DOHH2 (cell line): ENCODE measurements around the gene DLD.

Experiments
- H3F3A ChIP-seq: fragments of 200-600 bp; sonication (generic), shearing (Covaris generic); 2 replicates; pipeline ENCODE4 v1.6.0; 2016; ENCODE audit warnings: antibody characterized with exemption, mild to moderate bottlenecking; ENCODE audit not compliant: control insufficient read depth, insufficient read depth
- H3K27ac ChIP-seq: fragments of 200-600 bp; sonication (generic); 2 replicates; pipeline ENCODE4 v1.5.1; 2014; ENCODE audit warnings: low read depth, mild to moderate bottlenecking, low read length, moderate library complexity
- H3K27me3 ChIP-seq: fragments of 200-600 bp; sonication (generic); 2 replicates; pipeline ENCODE4 v1.6.1; 2014; ENCODE audit warnings: mild to moderate bottlenecking, low read length, mixed read lengths; ENCODE audit not compliant: control insufficient read depth
- H3K36me3 ChIP-seq: fragments of 200-600 bp; sonication (generic); 2 replicates; pipeline ENCODE4 v1.6.1; 2014; ENCODE audit warnings: mild to moderate bottlenecking, low read length, moderate library complexity, mixed read lengths; ENCODE audit not compliant: control insufficient read depth
- H3K4me1 ChIP-seq: fragments of 200-600 bp; sonication (generic); 2 replicates; pipeline ENCODE4 v1.6.1; 2014; ENCODE audit warnings: mild to moderate bottlenecking, low read length, mixed read lengths; ENCODE audit not compliant: control insufficient read depth
- H3K4me2 ChIP-seq: fragments of 200-600 bp; sonication (generic); 2 replicates; pipeline ENCODE4 v1.6.0; 2014; ENCODE audit warnings: mild to moderate bottlenecking, low read length, moderate library complexity
- H3K4me3 ChIP-seq: fragments of 200-600 bp; sonication (generic); 2 replicates; pipeline ENCODE4 v1.5.1; 2014; ENCODE audit warnings: mild to moderate bottlenecking, low read length, mixed read lengths
- H3K79me2 ChIP-seq: fragments of 200-600 bp; sonication (generic); 2 replicates; pipeline ENCODE4 v1.6.1; 2014; ENCODE audit warnings: mild to moderate bottlenecking, low read length, mixed read lengths; ENCODE audit not compliant: control insufficient read depth
- H3K9me2 ChIP-seq: fragments of 200-600 bp; sonication (generic); replicated peaks from 2 replicates; pipeline ENCODE4 v1.6.1; 2014; ENCODE audit warnings: mild to moderate bottlenecking, low read length, mixed read lengths; ENCODE audit not compliant: control insufficient read depth
- H3K9me3 ChIP-seq: fragments of 200-600 bp; sonication (generic); 2 replicates; pipeline ENCODE4 v1.6.1; 2014; ENCODE audit warnings: antibody characterized with exemption, low read length, mixed read lengths; ENCODE audit not compliant: control insufficient read depth, insufficient read depth
- H4K20me1 ChIP-seq: fragments of 200-600 bp; sonication (generic); 2 replicates; pipeline ENCODE4 v1.6.0; 2014; ENCODE audit warnings: low read depth, mild to moderate bottlenecking, antibody characterized with exemption, low read length, moderate library complexity; ENCODE audit not compliant: control insufficient read depth, insufficient read depth
- EZH2phosphoT487 ChIP-seq: fragments of 200-600 bp; sonication (generic); IDR thresholded peaks from 2 replicates; pipeline ENCODE4 v1.6.1; 2017; ENCODE audit warnings: borderline replicate concordance, mild to moderate bottlenecking, antibody characterized with exemption, low read length, moderate library complexity, mixed read lengths
- TF ChIP-seq, protein P1 (sequence below): fragments of 200-600 bp; sonication (generic); IDR thresholded peaks from one replicate; pipeline ENCODE4 v1.5.1; 2014; ENCODE audit warnings: antibody characterized with exemption, mild to moderate bottlenecking, low read depth, low read length; ENCODE audit not compliant: poor library complexity, severe bottlenecking

Gene DLD

DNA sequence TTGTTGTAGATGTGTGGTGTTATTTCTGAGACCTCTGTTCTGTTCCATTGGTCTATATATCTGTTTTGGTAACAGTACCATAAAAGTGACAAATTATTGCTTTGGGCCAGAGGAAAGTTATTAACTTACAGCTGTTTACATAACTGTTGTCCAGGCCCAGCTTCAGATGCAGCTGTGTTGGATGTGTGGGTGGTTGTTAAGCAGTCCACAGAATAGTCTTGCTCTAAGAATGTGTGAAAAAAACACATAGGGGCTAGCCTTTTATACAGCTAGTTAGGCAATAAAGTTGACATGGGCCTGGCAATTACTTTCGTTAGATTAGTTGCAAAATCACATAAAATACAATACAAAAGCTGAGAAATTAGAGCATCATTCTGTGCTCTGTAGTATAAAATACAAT, 31.9 kb downstream of the DLD start:
- Histone ChIP-seq H3K79me2 (no peaks in the 10 kb centered on the region), H3K4me1 (peaks cover 13% of the 10 kb centered on the region), H3K4me2 (no peak overlapping the region), H3K9me2 (no peaks in the 10 kb centered on the region), H4K20me1 (no peaks in the 10 kb centered on the region), H3K9me3 (no peaks in the 10 kb centered on the region), H3K36me3 (peaks cover 81% of the 10 kb centered on the region), H3K27ac (no peak overlapping the region), H3F3A (no peaks in the 10 kb centered on the region), H3K27me3 (no peaks in the 10 kb centered on the region), H3K4me3 (no peak overlapping the region)
- no peak for TF ChIP-seq EZH2phosphoT487
- TF ChIP-seq, protein P1, sequence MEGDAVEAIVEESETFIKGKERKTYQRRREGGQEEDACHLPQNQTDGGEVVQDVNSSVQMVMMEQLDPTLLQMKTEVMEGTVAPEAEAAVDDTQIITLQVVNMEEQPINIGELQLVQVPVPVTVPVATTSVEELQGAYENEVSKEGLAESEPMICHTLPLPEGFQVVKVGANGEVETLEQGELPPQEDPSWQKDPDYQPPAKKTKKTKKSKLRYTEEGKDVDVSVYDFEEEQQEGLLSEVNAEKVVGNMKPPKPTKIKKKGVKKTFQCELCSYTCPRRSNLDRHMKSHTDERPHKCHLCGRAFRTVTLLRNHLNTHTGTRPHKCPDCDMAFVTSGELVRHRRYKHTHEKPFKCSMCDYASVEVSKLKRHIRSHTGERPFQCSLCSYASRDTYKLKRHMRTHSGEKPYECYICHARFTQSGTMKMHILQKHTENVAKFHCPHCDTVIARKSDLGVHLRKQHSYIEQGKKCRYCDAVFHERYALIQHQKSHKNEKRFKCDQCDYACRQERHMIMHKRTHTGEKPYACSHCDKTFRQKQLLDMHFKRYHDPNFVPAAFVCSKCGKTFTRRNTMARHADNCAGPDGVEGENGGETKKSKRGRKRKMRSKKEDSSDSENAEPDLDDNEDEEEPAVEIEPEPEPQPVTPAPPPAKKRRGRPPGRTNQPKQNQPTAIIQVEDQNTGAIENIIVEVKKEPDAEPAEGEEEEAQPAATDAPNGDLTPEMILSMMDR: no peak

DNA sequence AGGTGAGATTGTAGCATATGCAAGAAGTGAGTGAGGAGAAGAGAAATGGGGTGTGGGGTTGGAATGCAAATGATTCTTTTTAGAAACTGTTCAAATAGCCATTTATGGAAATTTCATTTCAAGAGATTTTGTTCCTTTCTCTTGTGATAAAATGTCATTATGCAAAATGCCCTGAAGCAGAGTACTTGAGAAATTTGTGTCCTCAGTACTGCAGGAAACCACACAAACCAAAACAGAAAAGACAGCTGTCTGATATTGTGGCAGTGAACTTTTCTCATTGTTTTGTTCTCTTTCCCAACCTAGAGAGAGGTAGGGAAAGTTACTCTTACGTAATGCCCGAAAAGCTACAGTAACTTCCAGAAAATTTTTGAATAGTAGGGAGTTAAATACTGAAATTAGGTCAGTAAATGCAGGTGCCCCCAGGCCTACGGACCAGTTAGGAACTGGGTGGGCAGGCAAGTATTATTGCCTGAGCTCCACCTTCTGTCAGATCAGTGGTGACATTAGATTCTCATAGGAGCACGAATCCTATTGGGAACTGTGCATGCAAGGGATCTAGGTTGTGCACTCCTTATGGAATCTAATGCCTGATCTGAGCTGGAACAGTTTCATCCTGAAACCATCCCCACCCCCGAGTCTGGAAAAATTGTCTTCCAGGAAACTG, 34.0 kb downstream of the DLD start:
- peaks cover 63% of the 10 kb centered on the region for H3K36me3 ChIP-seq
- no peaks in the 10 kb centered on the region for H3F3A ChIP-seq
- no peak for TF ChIP-seq EZH2phosphoT487
- TF ChIP-seq, protein P1: no peak
- H4K20me1 ChIP-seq: no peaks in the 10 kb centered on the region
- H3K4me2 ChIP-seq: no peak overlapping the region
- H3K4me1 ChIP-seq: peaks cover 13% of the 10 kb centered on the region
- no peaks in the 10 kb centered on the region for H3K79me2 ChIP-seq
- H3K4me3 ChIP-seq: no peak overlapping the region
- no peaks in the 10 kb centered on the region for H3K9me2 ChIP-seq
- no peak overlapping the region for H3K27ac ChIP-seq
- no peaks in the 10 kb centered on the region for H3K9me3 ChIP-seq
- H3K27me3 ChIP-seq: no peaks in the 10 kb centered on the region

DNA sequence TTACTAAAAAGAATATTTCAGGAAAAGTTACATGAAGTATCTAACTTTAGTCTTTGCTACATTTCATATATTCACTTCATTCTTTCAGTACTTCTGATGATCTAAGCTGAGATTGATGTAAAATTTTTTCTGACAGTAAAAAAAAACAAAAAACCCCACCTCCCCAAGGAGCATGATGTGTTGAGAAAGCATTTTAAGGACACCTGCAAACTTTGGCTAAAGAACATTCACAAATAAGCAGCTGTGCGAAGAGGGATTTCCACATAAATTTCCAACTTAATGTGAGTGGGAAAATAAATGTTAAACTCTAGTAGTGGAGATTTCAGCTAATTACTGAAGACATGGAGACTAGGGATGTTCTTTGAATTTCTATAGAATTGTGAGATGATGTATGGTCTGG, 35.5 kb downstream of the DLD start:
- TF ChIP-seq EZH2phosphoT487: no peak
- TF ChIP-seq, protein P1: no peak
- H3F3A ChIP-seq: no peaks in the 10 kb centered on the region
- no peaks in the 10 kb centered on the region for H4K20me1 ChIP-seq
- no peaks in the 10 kb centered on the region for H3K9me3 ChIP-seq
- H3K36me3 ChIP-seq: peaks cover 47% of the 10 kb centered on the region
- no peaks in the 10 kb centered on the region for H3K9me2 ChIP-seq
- H3K79me2 ChIP-seq: no peaks in the 10 kb centered on the region
- H3K4me2 ChIP-seq: no peak overlapping the region
- no peaks in the 10 kb centered on the region for H3K27me3 ChIP-seq
- H3K27ac ChIP-seq: no peak overlapping the region
- no peak overlapping the region for H3K4me3 ChIP-seq
- peaks cover 13% of the 10 kb centered on the region for H3K4me1 ChIP-seq
